ENCODE data around the gene ASZ1.

The ASZ1 gene

DNA sequence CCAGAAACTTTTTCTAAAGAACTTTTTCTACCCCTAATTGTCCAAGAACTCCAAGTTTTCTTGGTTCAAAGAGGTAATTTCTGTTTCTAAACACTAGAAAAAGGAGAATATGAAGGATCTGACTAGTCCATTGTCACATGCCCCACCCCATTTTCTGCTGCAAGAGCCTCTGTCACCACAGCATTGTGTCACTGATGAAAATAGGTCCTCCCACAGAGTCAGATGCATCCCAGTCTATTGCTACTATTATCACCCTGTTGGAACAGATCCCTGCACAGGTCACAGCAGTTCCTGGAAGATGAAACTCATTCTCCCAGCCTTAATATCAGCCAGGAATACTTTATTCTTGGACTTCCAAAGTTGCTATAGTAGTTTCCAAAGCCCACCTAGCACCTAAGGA is 45.0 kb upstream of the ASZ1 start:
- ATAC-seq = no peak
- TF ChIP-seq ESRRG (CRISPR knock-in tag; IDR thresholded peaks at IDR 0.05) = no peak
- TF ChIP-seq ARNTL (CRISPR knock-in tag; IDR thresholded peaks at IDR 0.05; ENCODE audit: borderline replicate concordance, low read depth) = no peak
- TF ChIP-seq, protein P1, sequence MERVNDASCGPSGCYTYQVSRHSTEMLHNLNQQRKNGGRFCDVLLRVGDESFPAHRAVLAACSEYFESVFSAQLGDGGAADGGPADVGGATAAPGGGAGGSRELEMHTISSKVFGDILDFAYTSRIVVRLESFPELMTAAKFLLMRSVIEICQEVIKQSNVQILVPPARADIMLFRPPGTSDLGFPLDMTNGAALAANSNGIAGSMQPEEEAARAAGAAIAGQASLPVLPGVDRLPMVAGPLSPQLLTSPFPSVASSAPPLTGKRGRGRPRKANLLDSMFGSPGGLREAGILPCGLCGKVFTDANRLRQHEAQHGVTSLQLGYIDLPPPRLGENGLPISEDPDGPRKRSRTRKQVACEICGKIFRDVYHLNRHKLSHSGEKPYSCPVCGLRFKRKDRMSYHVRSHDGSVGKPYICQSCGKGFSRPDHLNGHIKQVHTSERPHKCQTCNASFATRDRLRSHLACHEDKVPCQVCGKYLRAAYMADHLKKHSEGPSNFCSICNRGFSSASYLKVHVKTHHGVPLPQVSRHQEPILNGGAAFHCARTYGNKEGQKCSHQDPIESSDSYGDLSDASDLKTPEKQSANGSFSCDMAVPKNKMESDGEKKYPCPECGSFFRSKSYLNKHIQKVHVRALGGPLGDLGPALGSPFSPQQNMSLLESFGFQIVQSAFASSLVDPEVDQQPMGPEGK (CRISPR knock-in tag; IDR thresholded peaks at IDR 0.05; ENCODE audit: borderline replicate concordance) = no peak
- no peak for TF ChIP-seq TCF4 (CRISPR knock-in tag; IDR thresholded peaks at IDR 0.05; ENCODE audit: borderline replicate concordance)
- TF ChIP-seq, protein P2, sequence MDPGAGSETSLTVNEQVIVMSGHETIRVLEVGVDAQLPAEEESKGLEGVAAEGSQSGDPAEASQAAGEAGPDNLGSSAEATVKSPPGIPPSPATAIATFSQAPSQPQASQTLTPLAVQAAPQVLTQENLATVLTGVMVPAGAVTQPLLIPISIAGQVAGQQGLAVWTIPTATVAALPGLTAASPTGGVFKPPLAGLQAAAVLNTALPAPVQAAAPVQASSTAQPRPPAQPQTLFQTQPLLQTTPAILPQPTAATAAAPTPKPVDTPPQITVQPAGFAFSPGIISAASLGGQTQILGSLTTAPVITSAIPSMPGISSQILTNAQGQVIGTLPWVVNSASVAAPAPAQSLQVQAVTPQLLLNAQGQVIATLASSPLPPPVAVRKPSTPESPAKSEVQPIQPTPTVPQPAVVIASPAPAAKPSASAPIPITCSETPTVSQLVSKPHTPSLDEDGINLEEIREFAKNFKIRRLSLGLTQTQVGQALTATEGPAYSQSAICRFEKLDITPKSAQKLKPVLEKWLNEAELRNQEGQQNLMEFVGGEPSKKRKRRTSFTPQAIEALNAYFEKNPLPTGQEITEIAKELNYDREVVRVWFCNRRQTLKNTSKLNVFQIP (CRISPR knock-in tag; IDR thresholded peaks at IDR 0.05; ENCODE audit: borderline replicate concordance, low read depth) = no peak
- TF ChIP-seq SNAI2 (CRISPR knock-in tag; IDR thresholded peaks at IDR 0.05) = no peak
- TF ChIP-seq ZNF565 (CRISPR knock-in tag; conservative IDR thresholded peaks at IDR 0.05; ENCODE audit: low read depth) = no peak
- no peak for TF ChIP-seq CSDC2 (CRISPR knock-in tag; IDR thresholded peaks at IDR 0.05)
- no peak for TF ChIP-seq GLIS3 (CRISPR knock-in tag; IDR thresholded peaks at IDR 0.05)
- no peak for TF ChIP-seq TOX (CRISPR knock-in tag; IDR thresholded peaks at IDR 0.05; ENCODE audit: borderline replicate concordance)
- TF ChIP-seq, protein P3, sequence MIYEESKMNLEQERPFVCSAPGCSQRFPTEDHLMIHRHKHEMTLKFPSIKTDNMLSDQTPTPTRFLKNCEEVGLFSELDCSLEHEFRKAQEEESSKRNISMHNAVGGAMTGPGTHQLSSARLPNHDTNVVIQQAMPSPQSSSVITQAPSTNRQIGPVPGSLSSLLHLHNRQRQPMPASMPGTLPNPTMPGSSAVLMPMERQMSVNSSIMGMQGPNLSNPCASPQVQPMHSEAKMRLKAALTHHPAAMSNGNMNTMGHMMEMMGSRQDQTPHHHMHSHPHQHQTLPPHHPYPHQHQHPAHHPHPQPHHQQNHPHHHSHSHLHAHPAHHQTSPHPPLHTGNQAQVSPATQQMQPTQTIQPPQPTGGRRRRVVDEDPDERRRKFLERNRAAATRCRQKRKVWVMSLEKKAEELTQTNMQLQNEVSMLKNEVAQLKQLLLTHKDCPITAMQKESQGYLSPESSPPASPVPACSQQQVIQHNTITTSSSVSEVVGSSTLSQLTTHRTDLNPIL (CRISPR knock-in tag; IDR thresholded peaks at IDR 0.05; ENCODE audit: low read depth) = no peak
- no peak for TF ChIP-seq ZNF8 (CRISPR knock-in tag; IDR thresholded peaks at IDR 0.05)
- no peak for TF ChIP-seq ZFP3 (CRISPR knock-in tag; IDR thresholded peaks at IDR 0.05)
- TF ChIP-seq ZNF70 (CRISPR knock-in tag; IDR thresholded peaks at IDR 0.05) = no peak
- TF ChIP-seq PPARA (CRISPR knock-in tag; IDR thresholded peaks at IDR 0.05; ENCODE audit: borderline replicate concordance) = no peak
- TF ChIP-seq ZC3H10 (CRISPR knock-in tag; IDR thresholded peaks at IDR 0.05) = no peak
- no peak for TF ChIP-seq ZFP30 (CRISPR knock-in tag; IDR thresholded peaks at IDR 0.05)
- TF ChIP-seq RARB (CRISPR knock-in tag; IDR thresholded peaks at IDR 0.05) = no peak
- TF ChIP-seq, protein P4, sequence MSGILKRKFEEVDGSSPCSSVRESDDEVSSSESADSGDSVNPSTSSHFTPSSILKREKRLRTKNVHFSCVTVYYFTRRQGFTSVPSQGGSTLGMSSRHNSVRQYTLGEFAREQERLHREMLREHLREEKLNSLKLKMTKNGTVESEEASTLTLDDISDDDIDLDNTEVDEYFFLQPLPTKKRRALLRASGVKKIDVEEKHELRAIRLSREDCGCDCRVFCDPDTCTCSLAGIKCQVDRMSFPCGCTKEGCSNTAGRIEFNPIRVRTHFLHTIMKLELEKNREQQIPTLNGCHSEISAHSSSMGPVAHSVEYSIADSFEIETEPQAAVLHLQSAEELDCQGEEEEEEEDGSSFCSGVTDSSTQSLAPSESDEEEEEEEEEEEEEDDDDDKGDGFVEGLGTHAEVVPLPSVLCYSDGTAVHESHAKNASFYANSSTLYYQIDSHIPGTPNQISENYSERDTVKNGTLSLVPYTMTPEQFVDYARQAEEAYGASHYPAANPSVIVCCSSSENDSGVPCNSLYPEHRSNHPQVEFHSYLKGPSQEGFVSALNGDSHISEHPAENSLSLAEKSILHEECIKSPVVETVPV (CRISPR knock-in tag; IDR thresholded peaks at IDR 0.05) = no peak

DNA sequence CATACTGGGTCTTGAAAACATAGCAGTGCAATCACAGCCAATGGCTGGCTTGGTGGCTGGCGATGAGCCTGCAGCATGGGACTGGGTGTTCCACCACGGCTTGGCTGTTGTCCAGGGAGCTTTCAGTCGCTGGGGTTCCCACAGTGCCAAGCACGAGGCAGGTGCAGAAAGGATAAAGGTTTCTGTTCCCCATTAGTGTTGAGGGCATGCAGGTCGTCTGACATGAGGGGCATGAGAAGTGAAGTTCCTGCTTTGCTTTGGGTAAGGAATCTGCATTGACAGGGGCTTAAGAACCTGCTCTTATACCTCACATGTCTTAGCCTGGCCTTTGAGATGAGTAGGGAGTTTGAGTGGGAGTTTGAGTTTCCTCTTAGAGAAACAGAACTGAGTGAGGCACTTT is 43.5 kb upstream of the ASZ1 start:
- no peak for ATAC-seq

More for the DNA sequence above, 43.5 kb upstream of the ASZ1 start:
- TF ChIP-seq ZFP3 (CRISPR knock-in tag; IDR thresholded peaks at IDR 0.05) = no peak
- TF ChIP-seq, protein P3 (CRISPR knock-in tag; IDR thresholded peaks at IDR 0.05; ENCODE audit: low read depth) = no peak
- TF ChIP-seq GLIS3 (CRISPR knock-in tag; IDR thresholded peaks at IDR 0.05) = no peak
- no peak for TF ChIP-seq CSDC2 (CRISPR knock-in tag; IDR thresholded peaks at IDR 0.05)
- no peak for TF ChIP-seq ZC3H10 (CRISPR knock-in tag; IDR thresholded peaks at IDR 0.05)
- TF ChIP-seq ZNF70 (CRISPR knock-in tag; IDR thresholded peaks at IDR 0.05) = no peak
- TF ChIP-seq BACH2 (CRISPR knock-in tag; IDR thresholded peaks at IDR 0.05; ENCODE audit: borderline replicate concordance) = no peak
- TF ChIP-seq RARB (CRISPR knock-in tag; IDR thresholded peaks at IDR 0.05) = no peak
- TF ChIP-seq ARNTL (CRISPR knock-in tag; IDR thresholded peaks at IDR 0.05; ENCODE audit: borderline replicate concordance, low read depth) = no peak
- no peak for TF ChIP-seq SNAI2 (CRISPR knock-in tag; IDR thresholded peaks at IDR 0.05)
- TF ChIP-seq, protein P4 (CRISPR knock-in tag; IDR thresholded peaks at IDR 0.05) = no peak
- TF ChIP-seq TCF4 (CRISPR knock-in tag; IDR thresholded peaks at IDR 0.05; ENCODE audit: borderline replicate concordance) = no peak

Measured in SK-N-SH treated with all-trans-retinoic acid at 6 μM for 48 hours (cell line).